GM19240 (cell line): ENCODE data around the gene IFITM1.
"Not testable (repeated sequence)": the region's sequence is repeated elsewhere in the genome, so short reads cannot be mapped to it uniquely, and the experiment has no call there.

Experiments
- DNase-seq: peaks from one replicate; pipeline ENCODE4 v3.0.0; 2011; ENCODE audit warnings: low spot score; ENCODE audit not compliant: insufficient read length

IFITM1 gene

GRCh38 chr11:282630-283360 lies 31.0 kb upstream of the IFITM1 start:
- DNase-seq, result no peak

- DNase-seq, result no peak
These were observed 30.3 kb upstream of the IFITM1 start for GRCh38 chr11:283405-284104.

GRCh38 chr11:284105-285020 lies 29.5 kb upstream of the IFITM1 start:
- no peak for DNase-seq

- DNase-seq, result no peak
These were observed 28.6 kb upstream of the IFITM1 start for GRCh38 chr11:285021-285893.

GRCh38 chr11:285894-286220 lies 28.0 kb upstream of the IFITM1 start:
- DNase-seq, result no peak

GRCh38 chr11:286977-287820 lies 26.6 kb upstream of the IFITM1 start:
- not testable (repeated sequence) for DNase-seq

GRCh38 chr11:287821-288477 lies 25.9 kb upstream of the IFITM1 start:
- no peak for DNase-seq

GRCh38 chr11:288478-289397 lies 25.1 kb upstream of the IFITM1 start, which contains the start of gene PGGHG:
Gene PGGHG (plus strand): TSS chr11:289126. CDS start chr11:289817, 691 bp downstream.
- DNase-seq, result peak; percentile 93

- no peak for DNase-seq
These were observed 24.5 kb upstream of the IFITM1 start for GRCh38 chr11:289398-289711.

GRCh38 chr11:289712-290620 lies 23.9 kb upstream of the IFITM1 start:
- DNase-seq, result no peak

GRCh38 chr11:290621-291231 lies 23.1 kb upstream of the IFITM1 start:
- no peak for DNase-seq

GRCh38 chr11:291281-292210 lies 22.3 kb upstream of the IFITM1 start:
- no peak for DNase-seq

GRCh38 chr11:292211-293121 lies 21.4 kb upstream of the IFITM1 start:
- no peak for DNase-seq

- no peak for DNase-seq
These were observed 20.5 kb upstream of the IFITM1 start for GRCh38 chr11:293271-293851.
